D341Med (cell line): ENCODE data around the gene IFITM2.
"Not testable (repeated sequence)": the region's sequence is repeated elsewhere in the genome, so short reads cannot be mapped to it uniquely, and the experiment has no call there.

ENCODE experiments used
- DNase-seq: peaks from one replicate; pipeline ENCODE4 v3.0.0; 2012; ENCODE audit warnings: low spot score

The IFITM2 gene

DNA sequence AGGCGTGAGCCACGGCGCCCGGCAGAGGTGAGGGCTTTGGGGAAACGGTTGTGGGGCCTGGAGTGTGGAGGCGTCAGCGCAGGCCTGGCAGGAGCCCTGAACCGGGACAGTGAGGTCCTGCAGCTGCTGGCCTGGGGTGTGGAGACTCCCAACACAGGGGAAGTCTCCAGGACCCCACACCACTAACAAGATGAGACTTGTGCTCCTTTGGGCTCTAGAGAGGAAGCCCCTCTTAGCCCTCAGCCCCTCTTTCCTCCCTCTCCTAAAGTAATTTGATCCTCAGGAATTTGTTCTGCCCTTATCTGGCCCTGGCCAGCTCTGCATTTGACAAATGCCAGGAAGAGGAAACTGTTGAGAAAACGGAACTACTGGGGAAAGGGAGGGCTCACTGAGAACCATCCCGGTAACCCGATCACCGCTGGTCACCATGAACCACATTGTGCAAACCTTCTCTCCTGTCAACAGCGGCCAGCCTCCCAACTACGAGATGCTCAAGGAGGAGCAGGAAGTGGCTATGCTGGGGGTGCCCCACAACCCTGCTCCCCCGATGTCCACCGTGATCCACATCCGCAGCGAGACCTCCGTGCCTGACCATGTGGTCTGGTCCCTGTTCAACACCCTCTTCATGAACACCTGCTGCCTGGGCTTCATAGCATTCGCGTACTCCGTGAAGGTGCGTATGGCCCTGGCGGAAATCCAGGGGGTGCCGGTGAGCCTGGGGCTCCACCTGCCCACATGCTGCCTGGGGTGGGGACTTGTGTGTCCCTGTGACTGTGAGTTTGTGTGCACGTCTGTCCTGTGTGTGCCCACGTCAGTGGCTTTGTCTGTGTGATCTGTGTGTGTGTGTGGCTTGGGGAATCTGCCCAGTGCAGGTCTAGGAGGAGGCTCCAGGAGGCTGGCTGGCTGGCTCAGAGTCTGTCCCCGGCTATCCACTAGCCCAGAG, at the start of gene IFITM2:
IFITM2 (plus strand) TSS at position 51 of the 943 bp plus-strand sequence; CDS start at position 428, 377 bp downstream.
- not testable (repeated sequence) for DNase-seq

DNA sequence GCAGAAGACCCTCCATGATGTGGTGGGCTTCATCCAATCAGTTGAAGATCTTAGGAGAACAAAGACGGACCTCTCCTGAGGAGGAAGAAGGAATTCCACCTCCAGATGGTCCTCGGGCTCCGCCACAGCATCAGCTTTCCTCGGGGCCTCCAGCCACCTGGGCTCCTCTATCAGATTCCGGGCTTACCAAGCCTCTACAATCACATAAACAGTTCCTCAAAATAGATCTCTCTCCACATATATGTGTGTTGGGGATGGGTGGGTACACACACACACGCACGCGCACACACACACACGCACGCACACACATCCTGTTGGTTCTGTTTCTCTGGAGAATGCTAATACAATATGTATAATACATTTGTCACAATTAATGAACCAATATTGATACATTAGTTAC, 48.2 kb upstream of the IFITM2 start:
- no peak for DNase-seq

GRCh38 chr11:261624-262023, 46.0 kb upstream of the IFITM2 start:
- DNase-seq, result no peak

- DNase-seq, result no peak
Measured at GRCh38 chr11:266676-267439, 40.8 kb upstream of the IFITM2 start.

GRCh38 chr11:267491-267994, 40.1 kb upstream of the IFITM2 start:
- peak; percentile 39 for DNase-seq

DNA sequence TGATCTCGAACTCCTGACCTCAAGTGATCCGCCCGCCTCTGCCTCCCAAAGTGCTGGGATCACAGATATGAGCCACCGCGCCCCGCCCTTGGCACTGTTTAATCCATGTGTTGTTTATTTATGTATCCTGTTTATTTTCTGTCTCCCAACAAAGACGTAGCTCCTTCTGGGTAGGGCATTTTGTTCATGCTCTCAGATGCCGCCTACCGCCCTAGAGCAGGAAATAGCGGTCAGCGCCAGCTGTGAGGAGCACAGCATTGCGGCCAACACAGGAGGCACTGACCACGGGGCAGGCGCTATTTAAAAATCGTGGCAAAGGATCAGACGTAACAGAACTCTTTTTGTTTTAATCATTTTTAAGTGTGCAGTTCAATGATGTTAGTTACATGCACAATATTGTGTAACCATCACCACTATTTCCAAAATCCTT, 38.9 kb upstream of the IFITM2 start:
- not testable (repeated sequence) for DNase-seq

DNA sequence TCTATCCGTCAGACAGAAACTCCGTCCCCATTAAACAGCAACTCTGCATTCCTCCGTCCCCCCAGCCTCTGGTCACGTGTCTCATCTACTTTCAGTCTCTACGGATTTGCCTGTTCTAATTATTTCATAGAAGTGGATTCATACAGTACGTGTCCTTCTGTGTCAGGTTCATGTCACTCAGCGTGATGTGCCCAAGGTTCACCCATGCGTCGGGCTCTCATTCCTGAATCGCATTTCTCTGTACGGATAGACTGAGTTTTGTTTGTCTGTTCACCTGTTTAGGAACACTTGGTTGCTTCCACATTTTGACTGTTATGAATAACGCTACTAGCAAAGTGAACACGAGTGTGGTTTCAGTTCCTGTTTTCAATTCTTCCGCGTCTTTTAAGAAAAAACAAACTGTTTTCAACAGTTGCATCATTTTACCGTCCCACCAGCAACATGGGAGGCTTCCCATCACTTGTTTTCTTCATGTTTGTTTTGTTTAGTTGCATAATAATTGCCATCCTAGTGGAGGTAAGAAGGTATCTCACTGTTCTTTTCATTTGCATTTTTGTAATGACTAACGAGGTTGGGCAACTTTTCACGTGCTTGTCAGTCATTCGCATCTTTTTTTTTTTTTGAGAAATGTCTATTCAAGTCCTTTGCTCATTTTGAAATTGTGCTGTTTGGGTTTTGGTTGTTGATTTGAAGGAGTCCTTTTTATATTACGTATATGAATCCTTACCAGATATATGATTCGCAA, 38.3 kb upstream of the IFITM2 start:
- no peak for DNase-seq

GRCh38 chr11:270451-271318, 36.9 kb upstream of the IFITM2 start:
- DNase-seq, result no peak

DNA sequence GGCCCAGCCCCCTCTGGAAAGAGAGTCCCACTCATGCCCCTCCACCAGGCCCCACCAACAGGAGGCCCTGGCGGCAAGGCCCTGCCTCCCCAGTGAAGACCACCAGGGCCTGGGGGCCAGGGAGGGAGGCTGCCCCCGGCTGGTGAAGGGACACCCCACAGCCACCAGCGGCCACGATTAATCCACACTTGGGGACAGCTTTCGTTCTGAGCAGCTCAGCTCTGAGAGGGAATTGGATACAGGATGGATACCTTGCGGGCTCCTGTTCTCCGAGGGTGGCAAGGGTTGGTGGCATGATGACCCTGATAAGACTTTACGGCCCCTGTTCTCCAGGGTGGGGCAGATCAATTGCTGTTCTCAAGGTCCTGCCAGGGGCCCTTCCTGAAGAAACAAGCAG, 36.3 kb upstream of the IFITM2 start:
- DNase-seq, result no peak

DNA sequence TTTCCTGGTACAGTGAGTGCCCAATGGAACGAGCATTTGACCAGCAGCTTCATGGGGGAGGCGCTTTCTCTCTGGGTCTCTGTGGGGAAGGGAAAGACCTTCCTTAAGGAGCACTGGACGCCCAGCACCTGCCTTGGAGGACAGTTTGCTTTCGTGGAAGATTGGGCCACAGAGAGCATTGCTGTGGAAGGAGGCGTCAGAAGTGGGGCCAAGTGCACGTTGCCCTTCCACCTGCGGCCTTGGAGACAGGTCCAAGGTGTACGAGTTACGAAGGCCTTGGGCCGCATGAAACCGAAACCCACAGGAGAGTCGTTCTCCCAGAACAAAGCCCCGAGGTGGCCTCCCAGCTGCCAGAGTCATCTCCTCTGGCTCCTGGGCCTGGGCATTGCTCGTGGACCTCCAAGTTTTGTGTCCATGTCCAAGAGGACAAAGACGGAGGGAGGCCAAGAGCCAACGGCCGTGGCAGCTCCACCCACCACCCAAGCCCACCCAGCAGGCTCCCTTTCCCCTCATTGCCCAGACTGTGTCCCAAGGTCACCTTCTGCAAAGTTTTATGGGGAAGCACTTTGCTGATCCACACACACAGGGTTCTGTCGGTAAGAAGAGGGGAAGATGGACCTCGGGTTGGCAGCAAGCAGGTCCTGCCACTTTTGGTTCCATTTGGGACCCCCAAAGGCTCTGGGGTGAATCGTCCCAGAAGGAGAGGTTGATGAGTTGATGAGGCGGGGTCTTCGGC, 35.3 kb upstream of the IFITM2 start:
- DNase-seq, result no peak

DNA sequence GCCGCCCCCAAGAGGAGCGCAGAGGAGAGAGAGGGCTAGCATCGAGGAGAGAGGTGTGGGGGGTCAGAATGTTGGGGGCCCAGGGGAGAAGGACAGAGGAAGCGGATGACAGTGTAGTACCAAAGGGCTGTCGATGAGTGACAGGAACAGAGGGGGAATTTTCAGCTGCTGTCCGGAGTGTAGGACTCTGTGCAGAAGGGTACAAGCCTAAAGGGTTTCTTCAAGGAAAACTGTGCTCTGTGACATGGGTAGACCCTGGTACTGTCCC, 34.8 kb upstream of the IFITM2 start:
- no peak for DNase-seq

DNA sequence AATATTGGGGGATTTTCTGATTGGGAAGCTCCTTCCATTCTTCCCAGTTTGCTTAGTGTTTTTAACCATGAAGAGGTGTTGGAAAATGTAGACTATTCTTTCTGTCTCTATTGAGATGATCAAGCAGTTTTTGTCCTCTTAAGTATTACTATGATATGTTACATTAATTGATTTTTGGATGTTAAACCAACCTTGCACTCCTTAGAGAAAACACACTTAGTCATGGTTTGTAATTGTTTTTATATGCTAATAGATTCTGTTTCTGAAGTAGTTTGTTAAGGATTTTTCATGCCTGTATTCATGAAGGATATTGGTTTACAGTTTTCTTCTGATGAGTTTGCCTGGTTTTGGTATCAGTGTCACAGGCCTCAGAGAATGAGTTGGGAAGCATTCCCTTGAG, 31.4 kb upstream of the IFITM2 start:
- DNase-seq, result no peak

- DNase-seq, result peak; percentile 36
Measured at GRCh38 chr11:278001-278951, 29.3 kb upstream of the IFITM2 start, which contains the start of gene NLRP6. NLRP6 (plus strand) TSS chr11:278407; CDS start chr11:278570, 163 bp downstream.

GRCh38 chr11:279040-279965, 28.3 kb upstream of the IFITM2 start:
- peak; percentile 57 for DNase-seq

GRCh38 chr11:279966-280705, 27.5 kb upstream of the IFITM2 start:
- peak; percentile 69 for DNase-seq

GRCh38 chr11:280706-281485, 26.7 kb upstream of the IFITM2 start:
- peak; percentile 44 for DNase-seq
